ENCODE results near the gene BCAR1.

DNA sequence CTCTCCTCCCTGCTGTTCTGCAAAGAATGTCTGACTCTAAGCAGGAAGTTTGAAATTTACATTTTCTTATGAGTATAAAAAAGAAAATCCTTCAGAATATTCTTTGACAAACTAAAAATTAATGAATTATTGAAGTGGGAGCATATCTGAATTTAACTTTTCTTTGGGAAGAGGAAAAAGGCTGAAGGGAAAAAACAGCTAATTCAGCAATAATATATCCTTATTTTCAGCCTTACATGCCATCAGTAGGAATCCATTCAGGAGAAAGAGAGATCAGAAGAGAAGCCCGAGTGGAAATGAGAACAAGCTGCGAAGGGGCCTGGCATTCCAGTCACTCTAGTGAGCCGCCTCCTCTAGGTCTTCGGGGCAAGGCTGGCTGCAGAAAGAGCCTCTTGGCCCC, 41.7 kb upstream of the BCAR1 start:
- TF ChIP-seq POLR2A (IDR thresholded peaks at IDR 0.05; ENCODE audit: low read length) (no peak), GATA1 (IDR thresholded peaks at IDR 0.05; ENCODE audit: low read depth, low read length) (no peak)
